GM18868 (cell line): ENCODE measurements around the gene SREBF1.

ENCODE experiments used
- ATAC-seq: cut with Tn5 transposase; IDR thresholded peaks from one replicate; pipeline ENCODE4 v1.9.1; 2021; ENCODE audit warnings: mild to moderate bottlenecking, moderate library complexity; ENCODE audit not compliant: unreplicated experiment

The SREBF1 gene

DNA sequence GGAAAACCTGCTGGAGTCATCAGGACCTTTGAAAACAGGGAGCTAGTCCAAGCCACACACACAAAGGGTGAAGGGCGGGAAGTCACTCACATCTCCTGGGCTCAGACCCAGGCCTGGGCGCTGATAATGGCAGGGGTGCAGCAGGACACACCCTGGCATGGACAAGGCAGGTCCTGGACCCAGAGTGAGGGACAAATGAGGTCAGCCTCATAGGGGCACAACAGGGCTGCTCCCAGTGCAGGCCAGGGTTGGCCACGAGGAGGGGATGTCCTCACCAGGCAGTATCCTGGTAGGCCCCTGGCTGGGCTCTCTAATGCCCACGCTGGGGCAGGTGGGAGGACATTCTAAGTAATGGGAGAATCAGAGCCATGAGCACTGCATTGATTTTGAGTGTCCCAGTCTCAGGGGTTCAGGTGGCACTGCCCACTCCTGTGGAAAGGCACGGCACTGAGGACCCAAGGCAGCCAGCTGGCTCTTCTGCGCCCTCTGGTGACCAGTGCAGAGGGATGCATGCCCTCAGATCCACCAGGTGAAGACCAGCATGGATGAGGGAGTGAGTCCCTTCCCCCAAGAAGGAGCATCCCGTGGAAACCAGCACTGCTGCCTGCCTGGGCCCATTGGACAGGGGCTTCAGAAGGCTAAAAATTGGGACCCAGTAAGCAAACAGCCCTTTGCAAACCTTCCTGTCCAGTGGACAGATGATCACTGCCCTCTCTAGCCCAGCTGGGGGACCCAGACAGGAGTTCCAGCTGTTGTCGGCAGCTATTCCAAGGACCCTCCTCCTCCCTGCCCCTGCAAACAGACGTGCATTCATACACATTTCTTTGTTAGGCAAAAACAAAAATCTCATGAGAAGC is 23.4 kb upstream of the SREBF1 start:
- ATAC-seq, result no peak

DNA sequence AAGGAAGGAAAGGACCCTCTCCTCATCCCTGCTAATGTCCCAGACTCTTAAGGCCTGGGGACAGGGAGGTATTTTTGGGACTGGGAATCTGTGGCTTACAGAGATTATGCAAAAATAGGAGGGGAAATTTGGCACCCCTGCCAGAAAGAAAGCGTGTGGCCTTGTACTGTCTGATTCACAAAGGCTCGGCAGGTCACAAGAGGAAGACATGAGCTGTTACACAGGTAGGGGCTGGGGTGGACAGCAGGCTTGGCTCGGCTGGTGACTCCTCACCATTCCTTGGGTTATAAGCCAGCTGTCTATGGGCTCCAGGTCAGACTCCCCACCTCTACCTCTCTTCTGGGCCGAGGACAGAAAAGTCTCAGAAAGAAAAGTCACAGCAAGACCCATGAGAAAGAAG is 20.7 kb upstream of the SREBF1 start:
- no peak for ATAC-seq

DNA sequence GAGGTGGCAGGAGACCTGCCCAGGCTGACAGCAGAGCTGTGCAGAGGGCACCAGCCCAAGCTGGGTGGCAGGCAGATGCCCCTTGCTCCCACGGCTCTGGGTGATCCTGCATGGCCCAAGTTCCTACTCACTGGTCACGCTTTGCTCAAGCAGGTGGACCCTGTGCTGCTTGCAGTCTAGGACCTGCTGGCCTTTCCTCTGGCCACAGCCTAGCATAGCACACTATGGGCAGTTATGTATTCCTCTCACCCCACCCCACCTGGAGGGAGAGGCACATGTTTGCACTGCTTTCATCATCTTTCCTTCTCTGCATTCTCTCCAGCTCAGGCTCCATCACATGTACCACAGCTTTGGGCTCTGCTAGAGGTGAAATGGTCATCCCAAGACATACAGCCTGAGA is 19.6 kb upstream of the SREBF1 start:
- no peak for ATAC-seq

DNA sequence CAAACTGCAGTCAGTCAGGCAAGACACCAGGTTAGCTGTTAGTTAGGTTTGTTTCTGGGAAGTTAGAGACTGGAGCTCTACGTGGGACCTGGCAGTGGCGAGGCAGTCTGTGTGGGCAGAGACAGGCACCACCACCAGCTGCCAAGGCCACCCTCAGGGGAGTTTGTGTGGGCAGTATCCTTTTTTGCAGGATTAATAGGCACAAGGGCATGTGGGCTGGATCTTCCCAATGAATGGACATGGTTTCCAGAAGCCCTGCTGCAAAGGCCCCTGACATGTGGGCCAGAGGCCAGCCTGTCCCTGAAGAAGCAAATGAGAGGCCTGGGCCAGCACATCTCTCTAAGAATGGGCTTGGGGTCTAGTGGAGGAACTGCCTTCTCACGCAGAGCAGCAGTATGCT is 19.2 kb upstream of the SREBF1 start:
- no peak for ATAC-seq

DNA sequence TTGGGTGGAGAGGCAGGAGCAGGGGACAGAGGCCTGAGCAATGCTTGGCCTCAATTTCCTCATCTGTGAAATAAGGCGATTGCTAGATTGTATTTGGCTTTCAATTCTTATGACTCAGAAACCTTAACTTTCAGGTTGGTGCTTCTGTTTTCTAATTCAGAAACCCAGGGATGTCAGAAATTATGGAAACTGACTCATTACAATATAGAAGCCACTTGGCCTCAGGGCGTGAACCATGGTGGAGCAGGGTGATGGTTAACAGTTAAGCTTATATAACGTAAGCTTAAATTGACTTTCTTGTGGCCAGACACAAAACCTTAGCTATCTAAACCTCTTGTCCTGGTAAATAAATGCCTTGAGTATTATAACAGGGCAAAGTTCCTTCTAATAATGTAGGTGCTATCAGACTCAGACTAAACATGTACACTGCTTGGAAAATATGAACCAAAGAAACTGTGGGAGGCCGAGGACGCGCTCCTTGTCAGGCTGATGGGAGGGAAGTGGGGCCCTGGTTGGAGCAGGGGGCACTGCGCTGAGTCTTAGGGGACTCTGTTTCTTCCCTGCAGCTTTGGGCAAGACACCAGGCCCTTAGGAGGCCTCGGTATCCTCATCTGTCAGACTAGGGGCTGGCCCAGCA is 17.1 kb upstream of the SREBF1 start:
- no peak for ATAC-seq

DNA sequence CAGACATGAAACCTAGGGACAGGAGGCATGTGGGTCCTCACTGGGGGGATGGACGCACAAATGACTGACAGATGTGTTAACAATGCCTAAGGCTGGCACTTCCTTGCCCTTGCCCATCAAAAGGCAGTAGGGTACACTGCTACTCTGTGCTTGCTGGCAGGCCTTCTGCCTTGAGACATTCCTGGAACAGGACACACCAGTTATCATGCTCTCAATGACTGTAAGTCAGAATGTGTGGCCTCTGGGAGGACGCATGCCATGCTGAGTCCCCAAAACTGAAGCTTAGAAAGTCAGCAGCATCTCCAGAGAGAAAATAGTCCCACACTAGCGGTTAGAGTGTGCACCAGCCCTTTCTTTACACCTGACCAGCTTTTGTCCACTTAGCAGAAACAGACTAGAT is 16.1 kb upstream of the SREBF1 start:
- ATAC-seq, result no peak

DNA sequence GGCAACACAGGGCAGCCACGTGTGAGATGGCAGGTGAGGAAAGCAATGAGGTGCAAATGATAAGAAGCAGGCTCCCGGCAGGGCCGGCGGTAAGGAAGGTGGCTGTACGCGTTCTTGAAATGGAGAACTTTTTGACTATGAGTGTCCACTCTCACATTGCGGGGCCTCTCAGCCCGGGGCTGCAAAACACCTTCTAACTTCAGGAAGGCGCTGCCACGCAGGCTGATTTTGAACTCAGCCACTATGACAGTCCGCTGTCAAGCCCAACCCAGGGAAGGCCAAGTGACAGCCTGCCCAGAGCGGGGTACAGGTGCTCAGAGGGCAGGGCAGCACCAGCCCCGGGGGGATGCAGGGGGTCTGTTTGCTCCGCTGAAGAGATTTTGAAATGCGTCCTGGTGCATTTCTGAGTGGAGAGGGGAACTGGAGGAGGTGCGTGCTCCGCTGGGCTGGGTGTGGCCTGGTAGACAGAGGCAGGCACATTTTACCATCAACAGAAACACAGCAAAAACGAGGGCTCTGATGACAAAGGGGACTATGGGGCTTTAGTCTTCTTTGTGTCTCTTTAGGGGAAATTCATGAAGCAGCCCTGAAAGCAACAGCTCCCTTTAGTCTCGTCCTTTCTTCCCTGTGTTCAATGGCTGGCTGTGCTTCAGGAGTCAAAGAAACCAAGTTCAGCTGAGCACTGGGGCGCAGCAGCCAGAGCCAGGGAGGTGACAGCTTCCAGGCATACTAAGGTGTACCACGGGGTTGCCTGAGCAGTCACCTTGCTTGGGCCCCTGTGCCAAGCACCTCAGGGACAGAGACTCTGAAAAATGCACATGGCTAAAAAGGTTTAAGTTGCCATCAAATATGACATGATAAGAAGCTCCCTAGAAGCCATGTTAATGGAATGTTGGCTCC is 14.6 kb upstream of the SREBF1 start:
- no peak for ATAC-seq

DNA sequence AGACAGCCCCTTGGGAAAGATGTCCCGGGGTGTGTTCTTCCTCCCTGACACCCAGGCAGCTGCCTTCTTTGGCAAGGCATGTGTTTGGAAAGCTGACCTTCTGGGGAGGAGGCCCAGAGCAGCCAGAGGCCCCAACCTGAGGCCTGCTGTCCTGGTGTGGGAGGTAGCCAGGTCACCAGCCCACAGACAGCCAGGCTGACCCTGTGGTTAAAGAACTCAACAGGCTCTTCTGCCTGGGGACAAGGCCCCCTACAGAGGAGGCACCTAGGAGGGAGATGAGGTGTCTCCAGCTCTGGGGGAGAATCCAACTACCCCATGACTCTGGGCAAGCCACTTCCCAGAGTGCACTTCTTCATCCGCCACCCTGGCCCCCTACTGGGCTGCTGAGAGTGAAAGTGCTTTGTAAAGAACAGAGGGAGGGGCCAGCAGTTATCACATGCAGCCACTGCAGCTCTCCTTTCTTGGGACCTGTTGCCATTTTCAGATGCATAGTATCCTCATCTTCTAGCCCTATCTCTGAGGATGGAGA is 13.1 kb upstream of the SREBF1 start:
- peak; percentile 59 for ATAC-seq

DNA sequence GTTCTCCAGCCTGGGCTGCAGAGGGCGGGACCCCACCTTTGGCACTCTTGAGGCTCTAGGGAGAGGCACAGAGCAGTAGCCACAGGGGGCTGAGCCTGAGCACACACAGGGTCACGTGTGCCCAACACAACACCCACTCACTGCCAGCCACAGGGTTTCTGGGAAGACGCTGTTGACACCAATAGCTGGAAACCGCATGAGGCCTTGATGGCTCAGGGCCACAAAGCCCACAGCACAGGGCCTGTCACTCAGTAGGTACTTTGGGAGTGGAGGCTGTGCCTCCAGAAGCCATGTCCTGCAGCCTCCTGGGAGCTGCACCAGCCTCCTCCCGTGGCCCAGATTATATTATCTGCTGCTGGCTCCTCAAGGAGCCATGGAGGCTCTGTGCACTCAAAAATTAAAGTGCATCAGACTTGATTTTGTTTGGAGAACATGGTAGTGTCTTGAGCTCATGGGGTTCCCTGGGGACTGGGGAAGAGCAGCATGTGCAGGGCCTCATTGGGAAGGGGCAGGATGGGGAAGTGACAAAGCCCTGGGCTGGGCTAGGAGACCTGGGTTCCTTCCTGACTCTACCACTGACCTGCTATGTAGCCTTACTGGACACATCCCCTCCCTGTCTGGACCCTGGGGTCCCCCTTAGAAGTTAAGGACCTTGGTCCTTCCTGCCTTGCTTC is 12.5 kb upstream of the SREBF1 start:
- ATAC-seq, result peak; percentile 73

DNA sequence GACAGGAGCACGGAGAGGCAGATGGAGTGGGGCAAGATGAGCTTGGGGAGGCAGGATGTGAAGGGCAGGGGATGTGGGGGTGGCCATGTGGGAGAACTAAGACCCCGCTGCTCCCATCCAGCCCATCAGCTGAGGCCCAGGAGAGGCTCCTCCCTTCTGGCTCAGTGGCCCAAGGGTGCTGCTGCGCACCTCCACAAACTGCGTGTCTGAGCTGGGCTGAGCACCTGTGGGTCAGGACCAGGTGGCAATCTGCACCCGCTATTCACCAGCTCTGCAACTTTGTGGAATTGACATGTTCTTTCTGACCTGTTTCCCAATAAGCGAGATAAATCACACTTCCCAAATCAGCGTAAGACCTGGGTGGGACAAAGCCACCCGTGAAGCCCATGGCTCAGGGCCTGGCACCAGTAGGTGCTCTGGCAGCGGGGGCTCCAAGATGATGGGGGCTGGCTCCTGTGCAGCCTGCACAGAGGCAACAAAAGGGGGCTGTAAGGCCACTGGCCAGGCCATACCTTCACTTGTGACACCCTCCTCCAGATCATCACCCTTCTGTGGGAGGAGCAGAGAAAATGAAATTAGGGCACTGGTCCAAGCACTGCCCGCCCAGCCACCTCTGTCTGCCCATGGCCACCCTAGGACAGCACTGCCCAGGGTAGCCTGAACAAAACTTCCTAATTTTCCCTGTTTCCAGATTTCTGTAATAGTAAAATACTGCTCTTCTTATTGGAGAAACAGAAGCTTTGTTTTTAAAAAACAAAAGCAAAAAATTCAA is 11.7 kb upstream of the SREBF1 start:
- no peak for ATAC-seq

DNA sequence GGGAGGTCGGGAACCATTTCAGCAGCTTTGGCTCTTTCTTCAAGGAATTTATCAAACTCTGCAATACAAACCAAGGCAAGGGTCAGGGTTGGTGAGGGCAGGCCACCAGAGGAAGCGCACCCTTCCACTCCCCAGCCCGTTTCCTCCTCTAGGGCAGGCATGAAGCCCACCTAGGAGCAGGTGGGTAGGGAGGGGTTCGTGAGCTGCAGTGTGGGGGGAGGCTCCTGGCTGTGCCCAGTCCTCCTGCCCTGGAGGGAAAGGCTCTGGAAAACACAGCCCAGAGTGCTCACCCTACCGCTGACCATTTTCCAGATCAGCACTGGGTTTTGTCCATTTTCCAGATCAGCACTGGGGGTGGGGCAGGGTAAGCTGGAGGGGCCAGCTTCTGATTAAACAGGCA is 10.9 kb upstream of the SREBF1 start:
- ATAC-seq, result no peak

DNA sequence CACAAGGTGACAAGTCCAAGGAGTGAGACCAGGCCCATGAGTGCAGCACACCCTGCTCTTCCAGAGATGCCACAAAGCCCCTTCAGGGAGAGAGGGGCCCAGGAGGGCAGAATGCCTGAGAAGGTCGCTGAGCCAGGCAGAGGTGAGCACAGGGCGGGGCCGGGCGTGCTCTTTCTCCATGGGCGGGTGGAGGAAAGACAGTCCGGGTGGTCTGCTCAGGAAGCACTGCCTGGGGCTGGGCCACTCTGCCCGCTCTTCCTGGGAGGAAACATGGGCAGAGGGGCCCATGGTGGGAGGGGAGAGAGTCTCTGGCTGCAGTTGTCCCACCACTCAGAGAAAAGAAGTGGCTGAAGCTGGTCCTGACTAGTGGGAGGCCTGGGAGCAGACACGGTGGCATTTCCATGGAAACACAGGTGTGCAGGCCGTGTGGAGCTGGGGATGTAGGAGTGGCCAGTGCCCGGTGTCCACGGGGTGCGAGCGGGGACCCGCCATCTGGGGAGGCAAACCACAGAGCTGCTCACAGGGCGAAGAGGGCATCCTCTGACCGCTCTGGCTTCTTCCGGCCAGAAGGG is 10.4 kb upstream of the SREBF1 start:
- no peak for ATAC-seq

DNA sequence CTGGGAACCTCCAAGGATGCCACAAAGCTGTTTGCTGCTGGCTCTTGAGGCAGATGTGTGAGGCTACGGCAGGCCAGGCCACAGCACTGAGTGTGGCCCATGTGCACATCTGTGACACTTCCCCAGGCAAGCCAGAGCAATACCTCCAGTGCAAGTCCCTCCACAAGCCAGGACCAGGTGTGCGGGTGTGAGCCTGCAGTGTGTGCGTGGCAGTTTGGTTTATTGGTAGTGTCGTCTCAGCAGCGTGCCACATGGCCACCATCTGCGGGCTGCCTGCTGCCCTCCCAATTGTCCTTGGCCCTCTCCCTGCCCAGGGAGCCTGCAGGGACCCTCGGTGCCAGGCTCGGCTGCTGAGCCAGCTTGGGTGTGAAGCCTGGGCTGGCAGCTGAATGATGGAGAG is 9.9 kb upstream of the SREBF1 start:
- no peak for ATAC-seq

DNA sequence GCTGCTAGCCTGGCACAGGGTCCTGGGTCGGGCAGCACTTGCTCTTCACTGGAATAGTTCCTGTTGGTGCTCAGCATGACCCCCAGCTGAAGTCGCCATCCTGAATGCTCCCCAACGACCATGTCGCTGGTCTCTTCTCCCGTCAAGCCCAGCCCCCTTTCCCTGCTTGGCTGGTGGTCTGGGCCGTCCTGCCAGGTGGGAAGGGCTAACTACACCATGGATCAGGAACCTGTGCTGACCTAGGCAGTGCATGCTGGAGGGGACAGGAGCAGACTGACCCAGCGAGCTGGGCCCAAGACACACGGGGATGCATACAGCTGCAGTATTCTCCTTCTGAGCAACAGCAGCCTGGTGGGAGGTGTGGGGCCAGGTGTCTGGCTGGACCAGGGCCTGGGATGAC is 9.2 kb upstream of the SREBF1 start:
- ATAC-seq, result no peak

DNA sequence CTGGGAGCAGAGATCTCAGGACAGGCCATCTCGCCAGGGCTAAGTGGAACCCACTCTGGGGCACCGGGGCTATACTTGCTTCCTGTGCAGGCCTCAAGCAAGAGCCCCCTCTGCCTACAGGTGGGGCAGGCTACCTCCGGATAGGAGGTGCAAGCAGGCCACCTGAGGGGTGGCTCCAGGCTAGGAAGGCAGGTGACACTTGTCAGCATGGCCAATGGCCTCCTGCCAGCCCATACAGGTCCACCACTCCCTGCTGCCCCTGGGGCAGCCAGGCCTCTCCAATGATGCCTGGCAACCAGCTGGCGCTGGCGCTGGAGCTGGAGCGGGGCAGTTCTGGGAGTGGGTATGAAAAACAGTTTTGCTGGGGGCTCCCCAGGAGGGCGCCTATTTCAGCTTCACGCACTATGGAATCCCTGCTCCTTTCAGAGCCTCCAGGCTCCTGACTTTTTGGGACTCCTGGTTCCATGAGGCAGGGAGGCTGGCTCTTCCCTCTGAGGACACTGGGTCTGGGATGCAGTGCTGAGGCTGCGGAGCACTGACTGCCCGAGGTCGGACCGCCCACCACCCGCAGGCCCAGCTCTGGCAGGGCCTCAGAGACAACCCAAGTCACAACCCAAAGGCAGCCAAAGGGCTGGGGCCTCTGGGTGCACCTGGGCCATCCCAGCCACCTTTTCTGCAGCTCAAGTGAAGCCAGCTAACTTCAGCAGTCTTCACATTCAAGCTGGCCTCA is 8.4 kb upstream of the SREBF1 start:
- no peak for ATAC-seq

DNA sequence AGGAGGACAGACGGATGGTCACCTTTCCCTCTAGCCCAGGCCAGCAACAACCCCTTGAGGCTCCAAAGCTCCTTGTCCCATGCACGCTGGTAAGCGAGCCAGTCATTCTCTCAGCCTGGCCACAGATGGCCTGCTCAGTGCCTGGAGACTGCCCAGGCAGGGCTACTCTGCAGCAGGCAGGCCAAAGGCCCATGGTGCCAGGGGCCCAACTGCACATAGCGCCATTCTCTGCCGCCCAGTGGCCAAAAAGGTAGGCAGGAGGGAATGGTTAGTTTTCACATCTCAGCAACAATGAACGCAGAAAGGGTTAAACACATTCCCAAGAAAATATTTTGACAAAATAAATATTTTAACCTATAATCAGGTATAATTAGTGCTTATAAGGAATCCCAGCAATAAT is 7.7 kb upstream of the SREBF1 start:
- no peak for ATAC-seq

DNA sequence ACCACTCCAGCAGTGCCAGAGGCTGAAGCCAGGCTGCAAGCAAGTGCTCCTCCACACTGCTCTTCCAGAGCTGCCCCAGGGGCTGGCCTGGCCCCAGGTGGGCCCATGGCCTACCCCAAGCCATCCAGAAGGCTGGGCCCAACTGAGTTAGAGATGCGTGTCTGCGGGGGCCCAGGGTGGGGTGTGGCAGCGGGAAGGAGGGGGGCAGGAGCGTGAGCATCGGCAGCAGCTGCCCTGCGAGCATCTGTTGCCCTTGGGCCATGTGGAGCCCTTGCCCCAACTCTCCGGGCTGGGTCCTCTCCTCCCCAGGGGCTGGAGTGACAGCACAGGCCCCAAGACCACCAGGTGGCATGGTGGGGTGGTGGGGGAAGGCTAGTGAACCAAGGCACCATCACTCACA is 7.3 kb upstream of the SREBF1 start:
- ATAC-seq, result no peak

DNA sequence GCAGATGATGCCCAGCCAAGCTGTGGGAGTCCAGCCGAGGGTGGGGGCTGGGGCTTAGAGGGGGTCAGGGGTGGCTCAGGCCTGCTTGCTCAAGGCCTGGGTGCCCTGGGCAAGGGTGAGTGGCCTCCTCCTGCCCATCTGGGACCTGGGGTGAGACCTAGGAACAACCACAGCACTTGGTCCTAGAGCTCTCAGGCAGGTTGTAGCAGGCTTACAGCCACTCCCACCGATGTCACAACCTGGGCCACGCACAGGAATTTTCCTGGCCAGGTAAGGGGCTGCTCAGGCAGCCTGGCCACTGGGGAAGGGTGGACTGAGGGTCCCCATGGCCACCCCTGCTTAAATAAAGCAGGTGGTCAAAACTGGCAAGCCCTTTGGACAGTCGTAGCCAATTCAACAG is 6.3 kb upstream of the SREBF1 start:
- ATAC-seq, result no peak
